Amniotic epithelial cell (primary cell): ENCODE results near the gene PRPF38A.

Experiments used
- DNase-seq: peaks from one replicate; pipeline ENCODE4 v3.0.0-alpha.2; 2010; ENCODE audit warnings: low read depth

Gene PRPF38A

DNA sequence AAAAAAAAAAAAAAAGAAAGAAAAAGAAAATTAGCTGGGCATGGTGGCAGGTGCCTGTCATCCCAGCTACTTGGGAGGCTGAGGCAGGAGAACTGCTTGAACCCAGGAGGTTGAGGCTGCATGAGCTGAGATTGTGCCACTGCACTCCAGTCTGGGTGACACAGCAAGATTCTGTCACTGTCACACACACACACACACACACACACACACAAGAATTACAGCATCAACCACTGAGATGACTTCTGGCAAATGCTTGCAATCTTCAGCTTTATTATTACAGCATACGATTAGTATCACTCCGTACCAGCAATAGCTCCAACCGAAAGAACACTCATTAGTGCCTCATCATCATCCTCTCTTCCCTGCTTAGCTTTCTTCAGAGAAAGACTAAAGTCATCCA lies 4.8 kb upstream of the PRPF38A start:
- no peak for DNase-seq

DNA sequence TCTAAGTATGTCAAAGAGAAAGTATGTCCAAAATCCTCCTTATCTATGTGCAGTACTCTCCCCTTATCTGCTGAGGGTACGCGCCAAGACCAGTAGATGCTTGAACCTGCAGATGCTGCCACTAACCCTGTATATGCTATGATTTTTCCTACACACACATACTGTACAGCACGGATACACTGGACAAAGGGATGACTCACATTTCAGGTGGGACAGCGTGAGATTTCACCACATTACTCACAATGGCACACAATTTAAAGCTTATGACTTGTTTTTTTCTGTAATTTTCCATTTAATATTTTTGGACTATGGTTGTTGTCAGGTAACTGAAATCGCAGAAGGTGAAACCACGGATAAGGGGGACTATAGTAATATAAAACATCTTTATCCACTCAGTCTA lies 4.3 kb upstream of the PRPF38A start:
- DNase-seq = no peak

DNA sequence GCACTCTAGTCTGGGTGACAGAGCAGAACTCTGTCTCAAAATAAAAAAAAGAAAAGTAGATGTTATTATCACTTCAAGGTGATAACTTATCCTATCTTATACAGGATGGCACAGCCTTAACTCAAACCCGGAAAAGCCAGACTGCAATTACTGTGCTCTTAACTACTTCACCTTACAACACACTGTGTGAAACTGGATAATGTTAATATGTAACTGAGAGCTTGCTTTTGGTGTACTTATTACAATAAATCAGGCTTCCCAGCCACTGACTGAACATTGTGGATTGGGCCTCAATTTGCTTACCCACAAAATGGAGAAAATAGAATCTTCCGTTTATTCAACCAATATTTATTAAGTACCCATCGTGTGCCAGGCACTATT lies 1.6 kb upstream of the PRPF38A start:
- no peak for DNase-seq

DNA sequence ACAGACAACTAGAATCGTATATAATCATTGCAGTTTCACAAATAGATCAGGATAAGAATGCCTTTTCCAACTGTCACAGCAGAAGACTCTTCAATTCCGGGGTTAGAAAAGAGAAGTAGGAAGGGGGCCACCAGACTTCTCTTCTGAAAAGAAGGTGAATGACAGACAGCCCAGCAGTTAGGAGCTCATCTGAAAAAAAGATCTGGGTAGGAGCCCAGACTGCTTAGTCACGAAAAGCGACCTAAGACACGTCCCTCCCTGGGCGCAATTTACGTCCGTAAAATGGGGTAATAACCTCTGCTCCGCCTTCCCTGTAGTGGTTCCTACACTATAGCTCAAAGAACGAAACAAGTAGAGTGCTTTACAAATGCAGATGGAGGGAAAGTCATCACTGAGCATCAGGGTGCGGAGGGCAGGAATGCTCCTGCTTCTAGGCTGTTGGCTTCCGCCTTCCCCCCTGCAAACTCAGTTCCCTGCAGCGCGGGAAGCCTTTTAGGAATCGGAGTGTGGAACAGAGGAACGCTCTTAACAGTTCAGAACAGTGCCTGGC lies 761 bp upstream of the PRPF38A start:
- DNase-seq = peak; percentile 71

DNA sequence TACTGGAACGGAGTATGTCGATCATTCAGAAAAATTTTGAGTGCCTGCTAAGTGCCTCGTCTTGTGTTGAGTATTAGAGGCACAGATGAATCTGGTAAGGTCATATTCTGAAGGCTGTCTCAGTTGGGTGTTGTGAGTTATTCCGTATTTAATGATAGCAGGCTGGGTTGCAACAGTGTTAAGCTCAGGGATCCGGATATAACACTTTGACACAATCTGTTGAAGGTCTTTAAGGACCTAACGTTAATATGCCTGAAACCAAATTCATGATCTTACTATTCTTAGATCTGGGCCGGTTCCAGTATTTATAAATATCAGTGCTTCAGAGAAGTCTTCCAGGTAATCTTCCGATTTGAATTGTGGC lies 555 bp downstream of the PRPF38A start:
- no peak for DNase-seq

DNA sequence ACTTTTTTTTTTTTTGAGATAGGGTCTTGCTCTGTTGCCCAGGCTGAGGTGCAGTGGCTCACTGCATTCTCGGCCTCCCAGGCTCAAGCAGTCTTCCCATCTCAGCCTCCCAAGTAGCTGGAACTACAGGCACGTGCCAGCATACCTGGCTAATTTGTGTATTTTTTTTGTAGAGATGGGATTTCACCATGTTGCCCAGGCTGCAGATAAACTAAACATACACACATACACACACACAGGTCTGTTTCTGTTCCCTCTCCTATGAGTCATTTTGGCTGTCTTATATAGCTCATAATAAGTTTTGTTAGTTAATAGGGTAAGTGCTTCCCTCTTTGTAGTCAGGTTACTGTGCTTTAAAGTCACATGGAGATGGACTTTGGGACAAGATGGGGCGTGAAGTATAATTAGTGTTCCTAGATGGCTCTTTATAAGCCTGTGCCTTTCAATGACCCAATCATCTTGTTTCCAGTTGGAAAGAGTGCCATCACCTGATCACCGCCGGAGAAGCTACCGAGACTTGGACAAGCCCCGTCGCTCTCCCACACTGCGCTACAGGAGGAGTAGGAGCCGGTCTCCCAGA lies 9.1 kb downstream of the PRPF38A start:
- DNase-seq = peak; percentile 20

DNA sequence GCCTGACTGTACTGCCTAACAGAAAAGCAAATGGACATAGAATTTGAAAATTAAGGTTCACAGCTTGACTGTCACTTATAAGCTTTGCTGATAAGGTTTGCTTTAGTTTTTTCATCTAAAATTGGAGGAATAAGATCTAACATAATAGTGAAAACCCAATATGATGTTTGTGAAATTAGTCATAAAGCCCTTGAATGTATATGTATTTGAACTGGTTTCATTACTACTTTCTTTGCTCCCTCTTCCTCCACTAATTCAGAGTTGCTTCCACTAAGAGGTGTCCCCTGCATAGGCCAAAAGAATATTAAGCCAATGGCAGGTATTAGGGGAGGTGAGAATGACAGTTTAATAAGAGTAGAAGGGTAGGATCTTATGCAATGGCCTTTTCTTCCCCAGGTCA lies 10.5 kb downstream of the PRPF38A start:
- DNase-seq = no peak

DNA sequence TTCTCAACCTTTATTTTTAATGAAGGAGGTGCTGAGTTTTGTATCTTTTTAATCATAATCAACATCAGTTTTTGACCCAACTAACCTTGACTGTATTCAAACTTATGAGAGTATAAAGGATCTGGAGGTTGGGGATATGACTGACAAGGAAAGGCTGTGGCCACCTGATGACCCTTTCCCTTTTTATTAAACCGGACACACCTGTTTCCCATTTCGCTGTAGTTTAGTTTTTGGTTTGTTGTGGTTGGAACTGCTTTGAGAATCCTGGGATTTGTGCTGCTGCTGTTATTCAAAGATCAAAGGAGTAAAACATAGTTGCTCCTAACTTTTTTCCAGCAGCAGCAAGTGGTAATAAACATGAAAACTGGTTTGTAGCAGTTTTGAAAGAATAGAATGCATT lies 12.4 kb downstream of the PRPF38A start:
- no peak for DNase-seq

DNA sequence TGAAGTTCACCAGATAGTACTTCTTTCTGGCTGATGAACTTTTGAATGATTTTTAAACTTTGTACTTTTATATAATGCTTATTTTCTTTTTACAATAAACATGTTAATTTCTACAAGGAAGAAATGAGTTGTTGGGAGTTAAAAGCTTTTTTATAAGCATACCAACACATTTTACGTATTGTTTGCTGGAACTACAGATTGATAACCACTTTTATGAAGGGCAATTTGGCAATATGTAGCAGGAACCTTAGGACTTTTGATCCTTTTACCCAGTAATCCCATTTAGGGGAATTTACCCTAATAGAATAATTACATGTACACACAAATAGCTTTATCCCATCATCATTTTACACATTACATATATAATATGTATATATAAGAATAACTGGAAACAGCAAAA lies 16.3 kb downstream of the PRPF38A start:
- DNase-seq = no peak

DNA sequence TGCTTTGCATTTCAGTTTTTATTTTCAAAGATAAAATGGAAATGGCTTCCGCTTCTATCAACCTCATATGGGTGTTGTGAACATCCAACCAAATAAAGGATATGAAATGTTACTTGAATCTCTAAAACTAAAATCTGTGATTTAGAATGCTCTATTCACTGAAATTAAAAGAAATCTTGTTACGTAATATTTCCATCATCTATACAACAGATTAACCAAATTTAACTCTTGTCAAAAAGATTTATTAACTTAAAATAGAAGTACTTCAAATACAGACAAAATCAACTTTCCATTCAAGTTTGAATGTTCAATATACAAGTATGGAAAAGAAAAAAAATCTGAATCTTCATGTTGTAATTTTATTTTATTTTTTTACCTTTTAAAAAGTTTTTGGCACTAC lies 18.7 kb downstream of the PRPF38A start:
- no peak for DNase-seq

DNA sequence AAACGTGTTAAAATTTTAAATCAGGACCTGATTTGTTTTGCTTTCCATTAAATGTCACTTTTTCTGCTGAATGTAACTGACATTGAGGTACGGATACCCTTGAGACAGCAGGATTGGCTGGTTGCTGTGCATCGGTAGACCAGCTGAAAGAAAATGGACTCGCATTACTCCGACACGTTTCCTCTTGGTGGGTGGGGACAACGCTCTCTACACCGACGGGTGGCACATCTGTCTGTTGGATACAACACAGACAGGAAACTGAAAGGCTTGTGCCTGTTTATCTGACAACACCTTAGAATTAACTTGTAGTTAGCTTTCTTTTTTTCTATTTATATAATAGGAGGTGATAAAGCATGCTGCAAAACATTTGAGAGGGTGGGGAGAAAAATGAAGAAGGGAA lies 19.4 kb downstream of the PRPF38A start:
- no peak for DNase-seq

DNA sequence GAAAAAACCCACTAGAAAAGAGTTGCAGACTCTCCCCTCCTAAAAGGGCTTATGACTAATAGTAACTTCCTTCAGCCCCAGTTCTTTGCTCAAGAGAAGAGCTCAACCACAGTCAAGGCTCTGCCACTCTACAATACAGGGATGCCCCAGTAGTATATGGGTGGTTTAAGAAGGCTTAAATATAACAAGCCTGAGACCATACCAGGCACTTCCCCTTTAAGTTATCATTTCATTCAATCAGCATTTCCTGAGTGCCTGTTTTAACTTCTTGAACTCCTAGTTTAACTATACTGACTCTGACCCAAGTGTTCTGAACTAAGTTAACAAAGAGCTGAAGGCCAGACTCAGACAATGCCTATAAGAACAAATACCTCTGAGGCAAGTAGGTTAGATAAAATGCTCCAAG lies 19.8 kb downstream of the PRPF38A start:
- peak; percentile 18 for DNase-seq

DNA sequence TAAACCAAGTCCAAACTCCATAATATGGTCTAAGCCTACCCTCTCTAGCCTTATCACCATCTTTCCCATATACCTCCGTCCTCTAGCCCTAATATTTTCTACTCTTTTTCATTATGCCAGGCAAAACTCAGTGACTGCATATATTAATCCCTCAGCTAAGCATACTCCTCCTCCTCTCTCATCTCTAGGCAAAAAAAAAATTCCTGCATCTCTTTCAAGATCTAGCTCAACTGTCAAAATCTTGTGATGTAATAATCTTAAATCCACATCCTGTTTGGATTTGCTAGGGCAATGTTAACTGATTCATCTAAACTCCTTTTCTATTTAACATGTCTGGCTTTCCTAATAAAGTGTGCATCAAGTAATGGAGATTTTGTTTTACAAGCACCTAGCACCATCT lies 20.4 kb downstream of the PRPF38A start:
- peak; percentile 59 for DNase-seq

DNA sequence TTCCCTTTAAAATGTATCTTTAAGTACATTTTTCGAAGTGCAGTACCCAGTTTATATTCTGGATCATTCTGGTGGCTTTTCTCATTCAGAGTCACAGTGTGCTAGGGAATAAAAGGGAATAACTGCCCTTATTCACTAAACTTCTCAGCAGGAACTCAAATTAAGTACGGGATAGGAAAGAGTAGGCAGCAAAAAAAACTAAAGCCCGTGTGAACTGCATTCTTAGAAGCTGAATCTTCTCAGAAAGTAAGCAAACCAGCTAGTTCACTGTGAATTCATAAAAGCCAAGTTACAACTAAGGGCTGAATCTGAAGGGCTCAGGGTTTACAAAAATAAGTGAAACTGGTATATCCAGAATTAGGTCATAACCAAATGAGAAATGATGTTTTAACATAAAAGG lies 22.0 kb downstream of the PRPF38A start:
- no peak for DNase-seq

DNA sequence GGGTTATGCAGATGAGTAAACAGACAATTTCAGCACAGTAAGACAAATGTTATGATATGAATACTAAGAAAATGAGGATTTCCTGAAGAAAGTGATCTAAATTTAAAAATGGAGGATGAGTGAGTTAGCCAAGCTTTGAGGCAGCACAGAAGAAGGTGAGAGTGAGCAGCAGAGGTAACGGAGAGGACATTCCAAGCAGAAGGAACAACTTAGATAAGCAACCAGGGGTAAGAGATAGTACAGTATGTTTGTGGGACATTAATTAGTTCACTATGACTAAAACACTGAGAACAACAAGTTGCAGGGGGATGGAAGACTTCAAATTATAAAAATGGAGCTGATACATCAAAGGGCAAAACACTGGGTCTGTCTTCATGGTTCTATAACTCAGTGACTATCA lies 22.8 kb downstream of the PRPF38A start:
- no peak for DNase-seq

DNA sequence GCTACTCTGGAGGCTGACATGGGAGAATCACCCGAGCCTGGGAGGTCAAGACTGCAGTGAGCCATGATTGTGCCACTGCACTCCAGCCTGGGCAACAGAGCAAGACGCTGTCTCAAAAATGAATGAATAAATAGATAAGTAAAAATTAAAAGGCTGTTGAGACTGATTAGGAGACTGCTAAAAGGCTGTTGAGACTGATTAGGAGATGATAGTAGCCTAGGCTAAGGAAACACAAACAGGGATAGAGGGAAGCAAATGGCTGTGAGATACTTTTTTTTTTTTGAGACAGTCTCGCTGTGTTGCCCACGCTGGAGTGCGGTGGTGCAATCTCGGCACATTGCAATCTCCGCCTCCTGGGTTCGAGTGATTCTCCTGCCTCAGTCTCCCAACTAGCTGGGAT lies 28.4 kb downstream of the PRPF38A start:
- DNase-seq = no peak

DNA sequence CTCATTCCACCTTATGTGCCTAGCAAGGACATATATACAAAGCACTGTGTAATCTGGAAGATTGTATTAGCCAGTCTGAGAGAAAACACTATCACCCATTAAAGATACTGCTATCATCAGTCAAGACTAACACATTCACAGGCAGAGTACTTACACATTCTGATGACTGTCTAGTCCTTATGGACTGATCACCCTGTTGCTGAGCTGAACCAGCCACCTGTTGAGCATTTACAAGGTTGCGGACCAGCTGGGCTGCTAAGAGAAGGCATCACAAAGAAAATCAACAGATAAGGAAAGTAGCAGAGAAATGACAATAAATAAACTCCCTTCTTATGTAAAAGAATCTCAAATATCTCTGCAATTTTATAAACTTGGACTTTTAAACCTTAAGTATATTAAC lies 30.8 kb downstream of the PRPF38A start:
- no peak for DNase-seq

DNA sequence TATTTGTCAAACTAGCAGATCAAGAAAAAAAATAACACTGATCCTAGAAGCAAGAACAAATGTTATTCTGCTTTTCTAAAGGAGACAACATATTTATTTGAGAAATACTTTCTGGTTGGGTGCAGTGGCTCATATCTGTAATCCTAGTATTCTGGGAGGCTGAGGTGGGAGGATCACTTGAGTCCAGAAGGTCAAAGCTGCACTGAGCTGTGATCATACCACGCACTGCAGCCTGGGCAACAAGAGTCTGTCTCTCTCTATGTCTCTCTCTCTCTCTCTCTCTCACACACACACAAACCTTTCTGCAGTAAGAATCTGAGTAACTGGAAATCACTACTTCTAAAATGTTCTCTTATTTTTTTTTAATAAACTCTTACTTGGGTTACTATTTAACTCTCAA lies 31.2 kb downstream of the PRPF38A start:
- no peak for DNase-seq

DNA sequence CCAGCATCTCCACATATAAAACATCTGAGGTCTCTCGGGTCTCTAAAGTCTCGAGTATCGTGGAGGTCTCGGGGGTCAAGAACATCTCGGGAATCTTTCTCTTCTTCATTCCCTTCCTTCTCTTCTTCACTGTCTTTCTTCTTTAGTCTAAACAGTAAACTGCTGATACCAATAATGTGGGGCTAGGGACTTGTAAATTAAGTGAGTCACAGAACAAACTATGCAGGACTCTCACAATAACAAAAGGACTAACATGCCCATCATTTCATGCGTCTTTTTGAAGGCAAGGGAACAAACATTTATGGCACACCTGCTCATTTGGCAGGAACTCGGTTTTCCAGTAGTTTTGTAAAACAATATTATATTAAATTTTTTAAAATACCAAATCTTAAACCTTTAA lies 32.4 kb downstream of the PRPF38A start:
- DNase-seq = no peak

DNA sequence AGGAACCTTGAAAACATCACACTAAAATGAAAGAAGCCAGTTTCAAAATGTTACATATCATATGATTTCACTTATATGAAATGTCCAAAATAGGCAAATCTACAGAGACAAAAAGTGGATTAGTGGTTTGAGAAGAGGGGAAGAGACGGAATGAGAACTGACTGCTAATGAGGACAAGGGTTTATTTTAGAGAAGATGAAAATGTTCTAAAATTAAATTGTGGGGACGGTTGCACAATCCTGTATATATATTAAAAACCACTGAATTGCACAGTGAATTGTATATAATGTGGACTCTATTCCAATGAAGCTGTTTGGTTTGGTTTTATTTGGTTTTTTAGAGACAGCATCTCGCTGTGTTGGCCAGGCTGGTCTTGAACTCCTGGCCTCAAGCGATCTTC lies 35.6 kb downstream of the PRPF38A start:
- DNase-seq = no peak

DNA sequence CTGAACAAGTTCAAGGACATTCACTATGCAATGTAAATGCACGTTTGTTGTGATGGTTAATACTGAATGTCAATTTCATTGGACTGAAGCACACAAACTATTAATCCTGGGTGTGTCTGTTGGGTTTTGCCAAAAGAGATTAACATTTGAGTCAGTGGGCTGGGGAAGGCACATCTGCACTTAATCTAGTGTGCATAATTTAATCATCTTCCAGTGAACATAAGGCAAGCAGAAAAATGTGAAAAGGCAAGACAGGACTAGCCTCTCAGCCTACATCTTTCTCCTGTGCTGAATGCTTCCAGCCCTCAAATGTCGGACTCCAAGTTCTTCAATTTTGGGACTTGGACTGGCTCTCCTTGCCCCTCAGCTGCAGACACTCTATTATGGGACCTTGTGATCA lies 40.1 kb downstream of the PRPF38A start:
- no peak for DNase-seq

DNA sequence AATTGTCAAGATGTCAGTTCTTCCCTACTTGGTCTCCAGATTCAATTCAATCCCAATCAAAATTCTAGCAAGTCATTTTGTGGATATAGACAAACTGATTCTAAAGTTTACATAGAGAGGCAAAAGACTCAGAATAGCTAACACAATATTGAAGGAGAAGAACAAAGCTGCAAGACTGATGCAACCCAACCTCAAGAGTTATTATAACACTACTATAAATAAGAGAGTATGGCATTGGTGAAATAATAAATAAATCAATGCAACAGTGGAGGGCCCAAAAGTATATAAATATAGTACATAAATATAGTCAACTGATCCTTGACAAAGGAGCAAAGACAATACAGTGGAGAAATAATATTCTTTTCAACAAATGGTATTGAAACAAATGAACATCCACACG lies 49.7 kb downstream of the PRPF38A start:
- DNase-seq = no peak

DNA sequence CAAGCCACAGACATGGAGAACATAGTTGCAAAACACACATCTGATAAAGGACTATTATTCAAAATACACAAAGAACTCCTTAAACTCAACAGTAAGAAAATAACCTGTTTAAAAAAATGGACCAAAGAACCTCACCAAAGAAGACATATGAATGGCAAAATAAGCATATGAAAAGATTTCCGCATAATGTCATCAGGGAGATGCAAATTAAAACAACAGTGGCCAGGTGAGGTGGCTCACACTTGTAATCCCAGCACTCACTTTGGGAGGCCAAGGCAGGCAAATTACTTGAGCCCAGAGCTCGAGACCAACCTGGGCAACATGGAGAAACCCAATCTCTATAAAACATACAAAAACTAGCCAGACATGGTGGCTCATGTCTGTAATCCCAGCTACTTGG lies 50.4 kb downstream of the PRPF38A start:
- no peak for DNase-seq

DNA sequence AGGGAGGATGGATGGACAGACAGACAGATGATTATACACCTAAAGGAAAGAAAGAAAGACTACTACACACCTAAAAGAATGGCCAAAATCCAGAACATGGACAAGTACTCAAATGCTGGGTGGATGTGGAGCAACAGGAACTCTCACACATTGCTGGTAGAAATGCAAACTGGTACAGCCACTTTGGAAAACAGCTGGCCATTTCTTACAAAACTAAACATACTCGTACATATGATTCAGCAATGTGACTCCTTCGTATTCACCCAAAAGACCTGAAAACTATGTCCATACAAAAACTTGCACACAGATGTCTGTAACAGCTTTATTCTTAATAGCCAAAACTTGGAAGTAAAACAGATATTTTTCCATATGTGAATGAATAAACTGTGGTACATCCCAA lies 51.3 kb downstream of the PRPF38A start:
- DNase-seq = peak; percentile 6

DNA sequence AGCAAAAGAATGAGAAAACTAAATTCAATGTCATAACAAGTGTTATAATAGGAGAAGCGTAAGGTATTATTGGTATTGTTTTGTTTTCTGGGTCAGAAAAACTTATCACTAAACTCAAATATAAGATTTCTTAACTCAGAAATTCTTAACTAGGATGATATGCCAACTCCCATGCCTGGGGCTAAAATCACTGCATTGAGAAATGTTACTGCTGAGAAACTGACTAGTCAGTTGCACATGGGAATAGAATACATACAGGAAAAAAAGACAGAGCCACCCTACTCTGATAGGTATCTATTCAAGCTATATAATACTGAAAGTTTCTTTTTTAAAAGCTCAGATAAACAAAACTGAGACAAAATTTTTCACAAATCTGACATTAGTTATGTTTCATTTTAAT lies 56.3 kb downstream of the PRPF38A start:
- peak; percentile 23 for DNase-seq
